Loucy (cell line): ENCODE data around the gene YAE1.

ENCODE experiments used
- H2AFZ ChIP-seq: fragments of 200-600 bp; sonication (generic); 2 replicates; pipeline ENCODE4 v1.6.0; 2016; ENCODE audit warnings: antibody characterized with exemption, mild to moderate bottlenecking, low read length, moderate library complexity
- H3F3A ChIP-seq: fragments of 200-600 bp; 2 replicates; pipeline ENCODE4 v1.6.0; 2016; ENCODE audit warnings: antibody characterized with exemption, low read depth, mild to moderate bottlenecking
- H3K27me3 ChIP-seq: fragments of 200-600 bp; sonication (generic); 2 replicates; pipeline ENCODE4 v1.6.1; 2014; ENCODE audit warnings: low read length, mild to moderate bottlenecking; ENCODE audit not compliant: insufficient read depth, poor library complexity, severe bottlenecking
- H3K36me3 ChIP-seq: fragments of 200-600 bp; sonication (generic); 2 replicates; pipeline ENCODE4 v1.6.1; 2016; ENCODE audit warnings: low read length; ENCODE audit not compliant: insufficient read depth
- H3K4me1 ChIP-seq: fragments of 200-600 bp; sonication (generic); 2 replicates; pipeline ENCODE4 v1.5.1; 2014; ENCODE audit warnings: low read length, mild to moderate bottlenecking; ENCODE audit not compliant: insufficient read depth, poor library complexity, severe bottlenecking
- H3K4me2 ChIP-seq: fragments of 200-600 bp; sonication (generic); 2 replicates; pipeline ENCODE4 v1.6.0; 2014; ENCODE audit warnings: antibody characterized with exemption, low read length, low read depth, mild to moderate bottlenecking; ENCODE audit not compliant: poor library complexity, severe bottlenecking
- H3K4me3 ChIP-seq: fragments of 200-600 bp; sonication (generic); 2 replicates; pipeline ENCODE4 v1.5.1; 2014; ENCODE audit warnings: low read length, mild to moderate bottlenecking, mixed read lengths; ENCODE audit not compliant: poor library complexity, severe bottlenecking
- H3K79me2 ChIP-seq: fragments of 200-600 bp; sonication (generic); 2 replicates; pipeline ENCODE4 v1.6.1; 2014; ENCODE audit warnings: low read length; ENCODE audit not compliant: insufficient read depth
- H3K9ac ChIP-seq: fragments of 200-600 bp; sonication (generic); 2 replicates; pipeline ENCODE4 v1.6.0; 2014; ENCODE audit warnings: mild to moderate bottlenecking, low read depth, low read length, moderate library complexity; ENCODE audit not compliant: poor library complexity, severe bottlenecking
- H3K9me2 ChIP-seq: fragments of 200-600 bp; sonication (generic); replicated peaks from 2 replicates; pipeline ENCODE4 v1.6.1; 2016; ENCODE audit warnings: low read depth, low read length, mixed read lengths
- H3K9me3 ChIP-seq: fragments of 200-600 bp; sonication (generic); 2 replicates; pipeline ENCODE4 v1.6.1; 2014; ENCODE audit warnings: mild to moderate bottlenecking, antibody characterized with exemption, low read length, low read depth; ENCODE audit not compliant: insufficient read depth
- H4K20me1 ChIP-seq: fragments of 200-600 bp; sonication (generic); 2 replicates; pipeline ENCODE4 v1.6.0; 2014; ENCODE audit warnings: antibody characterized with exemption, low read length, mild to moderate bottlenecking; ENCODE audit not compliant: insufficient read depth, poor library complexity, severe bottlenecking
- EZH2phosphoT487 ChIP-seq: fragments of 200-600 bp; IDR thresholded peaks from 2 replicates; pipeline ENCODE4 v1.6.1; 2018; ENCODE audit warnings: antibody characterized with exemption, mild to moderate bottlenecking, moderate library complexity, borderline replicate concordance
- TF ChIP-seq, protein P1 (sequence below): fragments of 200-600 bp; sonication (generic); conservative IDR thresholded peaks from 2 replicates; pipeline ENCODE4 v1.5.1; 2014; ENCODE audit warnings: mild to moderate bottlenecking, antibody characterized with exemption, low read length

Gene YAE1

DNA sequence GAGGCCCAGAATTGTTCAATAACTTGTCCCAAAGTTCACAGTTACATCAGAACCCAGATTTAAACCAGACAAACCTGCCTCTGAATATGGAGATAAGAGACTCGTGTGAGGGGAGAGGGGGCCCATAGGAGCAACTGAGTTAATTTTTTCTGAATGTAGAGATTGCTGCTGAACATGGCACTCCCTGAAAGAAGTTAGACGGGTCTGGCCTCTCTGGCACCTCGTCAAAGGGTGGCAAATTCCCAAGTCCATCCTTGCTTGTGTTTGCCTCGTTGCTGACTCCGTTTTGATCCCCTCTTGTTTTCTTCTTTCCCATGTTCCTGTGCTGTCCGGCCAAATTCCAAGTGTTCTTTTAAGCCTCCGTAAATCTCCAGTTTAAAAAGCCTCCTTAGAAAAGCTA lies 35.2 kb upstream of the YAE1 start:
- Histone ChIP-seq H3K9me2 (no peaks in the 10 kb centered on the region), H3K4me1 (no peaks in the 10 kb centered on the region), H3K4me3 (no peak overlapping the region), H3K79me2 (no peaks in the 10 kb centered on the region), H3K9ac (no peak overlapping the region), H3K4me2 (no peak overlapping the region), H3K36me3 (no peaks in the 10 kb centered on the region), H3K27me3 (no peaks in the 10 kb centered on the region), H2AFZ (no peak overlapping the region), H3F3A (no peaks in the 10 kb centered on the region), H4K20me1 (no peaks in the 10 kb centered on the region), H3K9me3 (no peaks in the 10 kb centered on the region)
- TF ChIP-seq, protein P1, sequence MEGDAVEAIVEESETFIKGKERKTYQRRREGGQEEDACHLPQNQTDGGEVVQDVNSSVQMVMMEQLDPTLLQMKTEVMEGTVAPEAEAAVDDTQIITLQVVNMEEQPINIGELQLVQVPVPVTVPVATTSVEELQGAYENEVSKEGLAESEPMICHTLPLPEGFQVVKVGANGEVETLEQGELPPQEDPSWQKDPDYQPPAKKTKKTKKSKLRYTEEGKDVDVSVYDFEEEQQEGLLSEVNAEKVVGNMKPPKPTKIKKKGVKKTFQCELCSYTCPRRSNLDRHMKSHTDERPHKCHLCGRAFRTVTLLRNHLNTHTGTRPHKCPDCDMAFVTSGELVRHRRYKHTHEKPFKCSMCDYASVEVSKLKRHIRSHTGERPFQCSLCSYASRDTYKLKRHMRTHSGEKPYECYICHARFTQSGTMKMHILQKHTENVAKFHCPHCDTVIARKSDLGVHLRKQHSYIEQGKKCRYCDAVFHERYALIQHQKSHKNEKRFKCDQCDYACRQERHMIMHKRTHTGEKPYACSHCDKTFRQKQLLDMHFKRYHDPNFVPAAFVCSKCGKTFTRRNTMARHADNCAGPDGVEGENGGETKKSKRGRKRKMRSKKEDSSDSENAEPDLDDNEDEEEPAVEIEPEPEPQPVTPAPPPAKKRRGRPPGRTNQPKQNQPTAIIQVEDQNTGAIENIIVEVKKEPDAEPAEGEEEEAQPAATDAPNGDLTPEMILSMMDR, result no peak
- no peak for TF ChIP-seq EZH2phosphoT487

DNA sequence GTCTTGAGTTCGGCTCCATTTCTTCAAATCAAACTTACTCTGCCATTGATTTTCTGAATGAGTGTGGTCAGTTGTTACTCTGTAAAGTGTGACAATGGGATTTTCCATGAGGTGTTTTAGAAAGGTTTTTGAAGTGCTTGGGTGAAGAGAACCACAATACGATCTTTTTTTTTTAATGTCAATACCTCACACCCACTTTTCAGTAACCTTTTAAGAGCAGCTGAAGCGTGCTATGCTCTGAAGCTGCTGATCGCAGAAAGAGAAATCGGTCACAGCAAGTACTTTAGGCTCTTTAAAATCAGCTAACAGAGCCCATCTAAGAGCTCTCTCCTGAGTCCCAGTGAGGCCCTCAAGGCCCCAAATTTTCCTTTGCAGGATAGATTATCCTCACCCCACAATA lies 34.4 kb upstream of the YAE1 start:
- H3K9me3 ChIP-seq, result no peaks in the 10 kb centered on the region
- no peak overlapping the region for H3K9ac ChIP-seq
- no peaks in the 10 kb centered on the region for H3K4me1 ChIP-seq
- H3K4me3 ChIP-seq, result no peak overlapping the region
- TF ChIP-seq, protein P1, result no peak
- no peak for TF ChIP-seq EZH2phosphoT487
- no peaks in the 10 kb centered on the region for H3K9me2 ChIP-seq
- H3K79me2 ChIP-seq, result no peaks in the 10 kb centered on the region
- no peaks in the 10 kb centered on the region for H4K20me1 ChIP-seq
- H3K27me3 ChIP-seq, result no peaks in the 10 kb centered on the region
- no peak overlapping the region for H2AFZ ChIP-seq
- no peaks in the 10 kb centered on the region for H3F3A ChIP-seq
- H3K36me3 ChIP-seq, result no peaks in the 10 kb centered on the region
- no peak overlapping the region for H3K4me2 ChIP-seq

DNA sequence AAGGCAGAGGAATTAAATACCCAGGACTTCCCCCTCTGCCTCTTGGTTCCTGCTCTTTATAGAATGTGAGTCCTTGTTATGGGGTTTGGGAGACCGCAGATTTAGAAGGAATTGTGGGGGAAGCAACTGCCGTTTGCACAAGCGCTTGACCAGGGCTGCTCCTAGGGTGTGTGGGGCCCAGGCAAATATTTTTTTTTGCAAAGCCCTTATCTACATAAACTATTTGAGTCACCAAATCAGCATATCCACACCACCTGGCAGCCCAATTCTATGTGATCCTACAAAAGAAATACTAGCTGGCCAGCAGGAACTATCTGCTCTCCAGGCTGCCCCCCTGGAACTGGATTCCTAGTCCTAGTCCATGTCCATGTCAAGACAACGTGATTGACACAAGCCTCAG lies 33.4 kb upstream of the YAE1 start:
- Histone ChIP-seq H3K27me3 (no peaks in the 10 kb centered on the region), H3K9ac (no peak overlapping the region), H3K9me3 (no peaks in the 10 kb centered on the region), H3K4me1 (no peaks in the 10 kb centered on the region), H3K4me2 (no peak overlapping the region), H3K9me2 (no peaks in the 10 kb centered on the region), H2AFZ (no peak overlapping the region), H3F3A (no peaks in the 10 kb centered on the region), H3K36me3 (no peaks in the 10 kb centered on the region), H4K20me1 (no peaks in the 10 kb centered on the region), H3K4me3 (no peak overlapping the region), H3K79me2 (no peaks in the 10 kb centered on the region)
- TF ChIP-seq, protein P1, result no peak
- TF ChIP-seq EZH2phosphoT487, result no peak
